HEK293T (cell line): ENCODE measurements around the gene CHST11.

Experiments used
- CTCF ChIA-PET: fragments of 350-600 bp; formaldehyde crosslinking; extraction: SDS; loops from one replicate; lab custom pipeline; 2021; ENCODE audit warnings: antibody characterized with exemption, inconsistent platforms; lab: Yijun Ruan, JAX
- POLR2A ChIA-PET: fragments of 350-600 bp; formaldehyde crosslinking; extraction: SDS; loops from one replicate; lab custom pipeline; 2020; ENCODE audit warnings: antibody characterized with exemption, inconsistent platforms; lab: Yijun Ruan, JAX
- DNase-seq: peaks from one replicate; pipeline ENCODE4 v3.0.0; 2012; ENCODE audit warnings: mixed read lengths; ENCODE audit errors: extremely low spot score
- ARNT ChIP-seq: fragments of 450-650 bp; IDR thresholded peaks from 2 replicates; pipeline ENCODE4 v1.6.1; 2017; ENCODE audit warnings: mild to moderate bottlenecking
- BHLHE40 ChIP-seq: fragments of 450-650 bp; IDR thresholded peaks from 2 replicates; pipeline ENCODE4 v1.6.1; 2016; ENCODE audit warnings: mild to moderate bottlenecking, moderate library complexity, borderline replicate concordance
- CTBP1 ChIP-seq: fragments of 450-650 bp; IDR thresholded peaks from 2 replicates; pipeline ENCODE4 v1.6.1; 2016; ENCODE audit warnings: borderline replicate concordance
- ELF4 ChIP-seq: fragments of 450-650 bp; IDR thresholded peaks from 2 replicates; pipeline ENCODE4 v1.6.1; 2017; ENCODE audit warnings: antibody characterized with exemption
- FOXA1 ChIP-seq: fragments of 450-650 bp; IDR thresholded peaks from 2 replicates; pipeline ENCODE4 v1.6.1; 2016; ENCODE audit warnings: mild to moderate bottlenecking
- FOXK2 ChIP-seq: fragments of 450-650 bp; IDR thresholded peaks from 2 replicates; pipeline ENCODE4 v1.6.1; 2016; ENCODE audit warnings: mild to moderate bottlenecking
- FOXM1 ChIP-seq: fragments of 450-650 bp; IDR thresholded peaks from 2 replicates; pipeline ENCODE4 v1.6.1; 2017; ENCODE audit warnings: mild to moderate bottlenecking, borderline replicate concordance
- HDGF ChIP-seq: fragments of 450-650 bp; IDR thresholded peaks from 2 replicates; pipeline ENCODE4 v1.6.1; 2017; ENCODE audit warnings: antibody characterized with exemption, borderline replicate concordance
- L3MBTL2 ChIP-seq: fragments of 450-650 bp; conservative IDR thresholded peaks from 2 replicates; pipeline ENCODE4 v1.6.1; 2016; ENCODE audit warnings: mild to moderate bottlenecking
- LEF1 ChIP-seq: fragments of 450-650 bp; IDR thresholded peaks from 2 replicates; pipeline ENCODE4 v1.6.1; 2017; ENCODE audit warnings: mild to moderate bottlenecking, borderline replicate concordance
- NFRKB ChIP-seq: fragments of 450-650 bp; IDR thresholded peaks from 2 replicates; pipeline ENCODE4 v1.6.1; 2016; ENCODE audit warnings: mild to moderate bottlenecking, moderate library complexity
- PKNOX1 ChIP-seq: fragments of 450-650 bp; IDR thresholded peaks from 2 replicates; pipeline ENCODE4 v1.6.1; 2016
- SP1 ChIP-seq: fragments of 450-650 bp; IDR thresholded peaks from 2 replicates; pipeline ENCODE4 v1.6.1; 2017
- SUZ12 ChIP-seq: fragments of 450-650 bp; IDR thresholded peaks from 2 replicates; pipeline ENCODE4 v1.6.1; 2016; ENCODE audit warnings: mild to moderate bottlenecking
- TARDBP ChIP-seq: fragments of 450-650 bp; IDR thresholded peaks from 2 replicates; pipeline ENCODE4 v1.6.1; 2016
- ZNF384 ChIP-seq: fragments of 450-650 bp; IDR thresholded peaks from 2 replicates; pipeline ENCODE4 v1.6.1; 2016

CHST11 gene

GRCh38 chr12:104425614-104426013, 31.1 kb upstream of the CHST11 start:
- ChIA-PET POLR2A (no interaction called here), CTCF (no interaction called here)
- DNase-seq: no peak
- TF ChIP-seq ELF4 (no peak), BHLHE40 (no peak), NFRKB (no peak), TARDBP (no peak), PKNOX1 (no peak), ZNF384 (no peak), CTBP1 (no peak), L3MBTL2 (no peak), SP1 (no peak)

GRCh38 chr12:104426926-104427546, 29.7 kb upstream of the CHST11 start:
- TF ChIP-seq TARDBP: no peak
- ChIA-PET POLR2A (no interaction called here), CTCF (no interaction called here)
- no peak for DNase-seq

DNA sequence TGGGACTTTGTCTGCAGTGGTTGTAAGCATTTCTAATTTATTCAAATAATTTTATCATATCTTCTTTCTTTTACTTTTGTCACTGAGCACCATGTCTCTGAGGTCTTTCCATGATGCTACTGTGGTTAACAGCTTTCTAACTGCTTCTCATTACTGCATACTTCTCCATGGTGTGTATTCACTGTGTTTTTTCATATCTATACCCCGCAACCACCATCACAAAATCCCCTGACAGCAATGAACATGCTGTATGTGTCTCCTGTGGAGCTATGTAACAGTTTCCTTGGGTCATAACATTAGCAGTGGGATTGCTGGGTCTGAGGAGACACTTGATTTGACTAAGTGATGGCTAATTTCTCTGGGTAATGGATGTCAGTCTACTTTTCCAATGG, 29.2 kb upstream of the CHST11 start:
- no peak for TF ChIP-seq CTBP1
- no peak for TF ChIP-seq TARDBP
- TF ChIP-seq FOXK2: no peak
- no peak for TF ChIP-seq FOXA1
- ChIA-PET CTCF (no interaction called here), POLR2A (no interaction called here)
- DNase-seq: no peak

DNA sequence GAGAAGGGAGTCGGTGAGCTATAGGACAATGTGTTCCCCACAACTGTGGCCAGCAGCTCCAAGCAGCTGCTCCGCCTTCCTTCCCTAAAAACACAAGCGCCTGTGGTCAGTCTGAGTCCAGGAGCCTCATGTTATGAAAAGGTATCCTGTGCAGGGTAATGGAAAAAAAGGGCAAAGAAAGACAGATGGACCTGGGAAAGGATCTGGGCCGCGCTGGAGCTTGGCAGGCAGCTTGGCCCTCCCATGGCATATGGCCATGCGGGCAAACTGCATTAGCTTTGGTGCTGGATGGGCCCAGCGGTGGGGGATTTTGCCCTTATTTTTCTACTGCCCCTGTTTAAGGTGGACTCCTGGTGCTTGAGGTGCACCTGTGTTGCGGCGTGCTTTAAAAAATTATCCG, 23.7 kb upstream of the CHST11 start:
- ChIA-PET CTCF (interaction anchor here (0.5 kb wide), 1 partner anchor 351 kb away, joined by 3 read pairs; no protein-coding TSS in a partner anchor), POLR2A (no interaction called here)
- no peak for DNase-seq
- no peak for TF ChIP-seq L3MBTL2

DNA sequence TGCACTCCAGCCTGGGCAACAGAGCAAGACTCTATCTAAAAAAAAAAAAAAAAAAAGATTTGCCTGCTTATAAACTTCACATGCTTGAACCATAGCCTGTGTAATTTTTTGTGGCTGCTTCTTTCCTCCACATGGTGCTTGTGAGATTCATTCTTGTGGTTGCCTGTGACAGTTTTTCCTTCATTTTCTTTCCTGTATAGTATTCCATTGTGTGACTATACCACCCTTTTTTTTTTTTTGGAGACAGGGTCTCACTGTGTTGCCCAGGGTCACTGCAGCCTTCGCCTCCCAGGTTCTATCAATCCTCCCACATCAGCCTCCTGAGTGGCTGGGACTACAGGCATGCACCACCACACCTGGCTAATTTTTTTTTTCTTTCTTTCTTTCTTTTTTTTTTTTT, 22.6 kb upstream of the CHST11 start:
- ChIA-PET CTCF (no interaction called here), POLR2A (no interaction called here)
- TF ChIP-seq LEF1 (no peak), FOXA1 (no peak), HDGF (no peak), CTBP1 (no peak), ELF4 (no peak), ARNT (no peak), PKNOX1 (no peak), FOXM1 (no peak), L3MBTL2 (no peak), BHLHE40 (no peak), TARDBP (no peak), FOXK2 (no peak), SUZ12 (no peak), ZNF384 (no peak), NFRKB (no peak), SP1 (no peak)
- no peak for DNase-seq

DNA sequence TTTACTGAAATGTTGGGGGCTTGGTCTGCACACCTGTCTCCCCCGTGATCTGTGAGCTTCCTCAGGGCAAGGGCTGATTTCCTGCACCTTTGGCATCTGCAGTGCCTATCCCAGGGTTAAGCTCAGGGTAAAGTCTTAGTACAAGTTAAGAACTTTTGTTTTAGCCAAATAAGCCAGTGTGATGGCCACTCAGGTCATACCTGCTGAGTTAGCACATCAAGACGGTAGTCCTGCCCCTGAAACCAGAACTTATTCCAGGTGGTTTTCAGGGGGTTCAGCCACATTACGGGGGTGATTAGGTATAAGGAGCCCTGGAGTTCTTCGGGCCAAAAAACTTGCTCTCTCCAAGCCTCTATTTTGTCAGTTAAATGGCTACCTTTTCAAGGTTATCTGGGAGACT, 21.6 kb upstream of the CHST11 start:
- CTCF ChIA-PET: no interaction called here
- no peak for DNase-seq
- no peak for TF ChIP-seq PKNOX1
- TF ChIP-seq NFRKB: no peak
- no peak for TF ChIP-seq SUZ12
- no peak for TF ChIP-seq ZNF384
- TF ChIP-seq TARDBP: no peak
- no peak for TF ChIP-seq FOXK2
- TF ChIP-seq CTBP1: no peak
- no peak for TF ChIP-seq FOXA1
- no peak for TF ChIP-seq SP1
- no peak for TF ChIP-seq FOXM1
- no peak for TF ChIP-seq ELF4
- TF ChIP-seq BHLHE40: no peak
- TF ChIP-seq HDGF: no peak
- no peak for TF ChIP-seq L3MBTL2
- TF ChIP-seq ARNT: no peak
- POLR2A ChIA-PET: no interaction called here

GRCh38 chr12:104435765-104436164, 21.0 kb upstream of the CHST11 start:
- TF ChIP-seq L3MBTL2 (no peak), FOXK2 (no peak), SP1 (no peak), ELF4 (no peak), HDGF (no peak), TARDBP (no peak)
- POLR2A ChIA-PET: no interaction called here
- CTCF ChIA-PET: no interaction called here
- DNase-seq: no peak
